22Rv1 (cell line): ENCODE results near the gene NTRK3.

ENCODE experiments used
- ZFX ChIP-seq: fragments of 450-650 bp; IDR thresholded peaks from 2 replicates; pipeline ENCODE4 v1.6.1; 2017; ENCODE audit warnings: antibody characterized with exemption, borderline replicate concordance
- TF ChIP-seq, protein P1 (sequence below): fragments of 450-650 bp; IDR thresholded peaks from 2 replicates; pipeline ENCODE4 v1.5.1; 2017; ENCODE audit warnings: mild to moderate bottlenecking

- TF ChIP-seq, protein P1, sequence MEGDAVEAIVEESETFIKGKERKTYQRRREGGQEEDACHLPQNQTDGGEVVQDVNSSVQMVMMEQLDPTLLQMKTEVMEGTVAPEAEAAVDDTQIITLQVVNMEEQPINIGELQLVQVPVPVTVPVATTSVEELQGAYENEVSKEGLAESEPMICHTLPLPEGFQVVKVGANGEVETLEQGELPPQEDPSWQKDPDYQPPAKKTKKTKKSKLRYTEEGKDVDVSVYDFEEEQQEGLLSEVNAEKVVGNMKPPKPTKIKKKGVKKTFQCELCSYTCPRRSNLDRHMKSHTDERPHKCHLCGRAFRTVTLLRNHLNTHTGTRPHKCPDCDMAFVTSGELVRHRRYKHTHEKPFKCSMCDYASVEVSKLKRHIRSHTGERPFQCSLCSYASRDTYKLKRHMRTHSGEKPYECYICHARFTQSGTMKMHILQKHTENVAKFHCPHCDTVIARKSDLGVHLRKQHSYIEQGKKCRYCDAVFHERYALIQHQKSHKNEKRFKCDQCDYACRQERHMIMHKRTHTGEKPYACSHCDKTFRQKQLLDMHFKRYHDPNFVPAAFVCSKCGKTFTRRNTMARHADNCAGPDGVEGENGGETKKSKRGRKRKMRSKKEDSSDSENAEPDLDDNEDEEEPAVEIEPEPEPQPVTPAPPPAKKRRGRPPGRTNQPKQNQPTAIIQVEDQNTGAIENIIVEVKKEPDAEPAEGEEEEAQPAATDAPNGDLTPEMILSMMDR = no peak
- TF ChIP-seq ZFX = no peak
These were observed 20.4 kb upstream of the NTRK3 start for GRCh38 chr15:88276821-88277410.
